Stimulated activated CD4-positive, alpha-beta T cell treated with anti-CD3 and anti-CD28 coated beads, Interleukin-1b, Interleukin-23, amount 100 ng/mL, for 24 hours (primary cell): ENCODE results near the gene OR10P1.

Source experiments
- DNase-seq, 4 experiments: peaks; one replicate each; pipeline ENCODE4 v3.0.0-alpha.2; 2020; ENCODE audit warnings: low read depth in 4 of 4, low spot score in 1 of 4

The OR10P1 gene

DNA sequence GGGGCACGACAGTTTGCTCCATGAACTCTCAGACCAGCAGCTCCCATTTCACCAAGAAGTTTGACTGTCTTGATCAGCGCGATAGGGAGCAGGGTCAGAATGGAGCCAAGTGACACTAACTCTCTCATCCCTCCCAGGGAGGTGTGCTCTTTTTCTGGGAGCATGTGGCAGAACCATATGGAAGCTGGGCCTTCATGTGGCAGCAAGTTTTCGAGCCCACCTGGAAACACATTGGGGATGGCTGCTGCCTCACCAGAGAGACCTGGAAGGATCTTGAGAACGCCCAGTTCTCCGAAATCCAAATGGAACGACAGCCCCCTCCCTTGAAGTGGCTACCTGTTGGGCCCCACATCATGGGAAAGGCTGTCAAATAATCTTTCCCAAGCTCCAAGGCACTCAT, 47.0 kb downstream of the OR10P1 start:
- no peak for DNase-seq

GRCh38 chr12:55684761-55685370, 48.2 kb downstream of the OR10P1 start:
- no peak for DNase-seq

DNA sequence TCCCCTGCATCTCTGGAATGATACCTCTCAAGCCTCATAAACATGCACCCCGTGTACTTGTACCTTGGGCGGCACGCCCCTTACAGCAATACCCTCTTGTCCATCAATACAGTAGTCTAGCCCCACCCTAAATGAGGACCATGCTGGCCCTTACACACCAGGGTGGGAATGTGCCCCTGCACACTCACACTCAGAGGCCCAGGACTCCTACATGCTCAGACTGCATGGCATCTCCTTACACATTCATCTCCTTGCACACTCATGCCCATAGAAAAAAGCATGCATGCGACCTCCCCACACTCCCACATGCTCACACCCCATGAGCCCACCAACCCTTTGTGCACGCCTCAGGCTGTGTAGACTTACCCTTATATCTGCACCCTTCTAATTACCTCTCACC, 49.0 kb downstream of the OR10P1 start:
- no peak for DNase-seq

- no peak for DNase-seq
These were observed 49.8 kb downstream of the OR10P1 start for GRCh38 chr12:55686366-55687010.
